ENCODE measurements around the gene FAAP100.

Gene FAAP100

DNA sequence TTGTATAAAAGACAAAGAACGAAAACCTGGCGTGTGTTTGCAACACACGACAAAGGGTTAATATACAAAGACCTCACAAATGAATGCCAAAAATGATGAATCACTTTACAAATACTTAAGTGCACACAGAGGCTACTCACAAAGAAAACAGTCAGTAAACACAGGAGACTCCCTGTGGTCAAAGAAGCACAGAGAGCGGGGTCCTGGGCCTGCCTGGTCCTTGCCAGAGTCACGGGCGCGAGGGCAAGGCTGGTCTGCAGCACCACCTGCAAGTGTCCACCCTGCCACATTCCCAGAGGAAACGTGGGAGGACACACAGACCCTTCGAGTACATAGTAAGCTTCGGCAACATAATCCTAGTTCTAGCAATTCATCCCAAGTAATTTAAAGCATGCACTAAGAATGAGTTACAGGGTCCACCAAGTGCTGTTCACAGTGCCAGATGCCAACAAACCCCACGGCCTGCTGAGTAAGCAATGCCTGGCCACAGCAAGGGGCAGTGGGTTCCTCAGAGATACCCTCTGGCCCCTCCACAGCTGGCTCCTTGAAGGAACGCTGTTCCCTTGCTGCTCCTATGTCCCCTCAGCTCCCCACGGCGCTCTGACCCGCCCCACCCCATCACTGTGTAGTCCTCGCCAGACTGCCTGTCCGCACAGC is 24.6 kb upstream of the FAAP100 start:
- DNase-seq = peak in 1 of 3 experiments; percentile 49

DNA sequence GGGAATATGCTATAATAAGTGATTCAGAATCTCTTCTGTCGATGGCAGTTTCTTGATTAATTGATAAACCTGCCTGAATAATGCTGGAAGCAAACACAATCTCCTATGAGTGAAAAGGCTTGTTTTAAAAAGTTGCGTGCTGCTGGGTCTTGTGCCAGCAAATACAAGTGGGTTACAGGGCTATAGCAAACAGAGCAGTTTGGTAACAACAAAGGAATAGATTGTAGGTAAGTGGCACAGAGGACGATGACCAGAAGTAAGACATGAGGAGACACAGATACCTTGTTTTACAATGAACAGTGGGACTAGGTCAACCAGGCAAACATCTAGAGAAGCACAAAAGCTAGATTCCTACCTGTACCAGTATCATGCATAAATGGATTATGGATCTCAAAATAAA is 23.7 kb upstream of the FAAP100 start:
- no peak for DNase-seq

DNA sequence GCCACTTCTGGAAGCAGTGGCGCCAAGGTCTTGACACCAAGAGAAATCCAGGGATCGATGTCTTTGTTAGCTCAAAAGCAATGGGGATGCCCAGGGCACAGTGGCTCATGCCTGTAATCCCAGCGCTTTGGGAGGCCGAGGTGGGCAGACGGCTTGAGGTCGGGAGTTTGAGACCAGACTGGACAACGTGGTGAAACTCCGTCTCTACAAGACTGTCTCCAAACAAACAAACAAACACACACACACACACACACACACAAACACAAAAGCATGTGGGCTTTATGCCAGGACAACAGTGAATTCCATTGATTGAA is 22.4 kb upstream of the FAAP100 start:
- DNase-seq = no peak

DNA sequence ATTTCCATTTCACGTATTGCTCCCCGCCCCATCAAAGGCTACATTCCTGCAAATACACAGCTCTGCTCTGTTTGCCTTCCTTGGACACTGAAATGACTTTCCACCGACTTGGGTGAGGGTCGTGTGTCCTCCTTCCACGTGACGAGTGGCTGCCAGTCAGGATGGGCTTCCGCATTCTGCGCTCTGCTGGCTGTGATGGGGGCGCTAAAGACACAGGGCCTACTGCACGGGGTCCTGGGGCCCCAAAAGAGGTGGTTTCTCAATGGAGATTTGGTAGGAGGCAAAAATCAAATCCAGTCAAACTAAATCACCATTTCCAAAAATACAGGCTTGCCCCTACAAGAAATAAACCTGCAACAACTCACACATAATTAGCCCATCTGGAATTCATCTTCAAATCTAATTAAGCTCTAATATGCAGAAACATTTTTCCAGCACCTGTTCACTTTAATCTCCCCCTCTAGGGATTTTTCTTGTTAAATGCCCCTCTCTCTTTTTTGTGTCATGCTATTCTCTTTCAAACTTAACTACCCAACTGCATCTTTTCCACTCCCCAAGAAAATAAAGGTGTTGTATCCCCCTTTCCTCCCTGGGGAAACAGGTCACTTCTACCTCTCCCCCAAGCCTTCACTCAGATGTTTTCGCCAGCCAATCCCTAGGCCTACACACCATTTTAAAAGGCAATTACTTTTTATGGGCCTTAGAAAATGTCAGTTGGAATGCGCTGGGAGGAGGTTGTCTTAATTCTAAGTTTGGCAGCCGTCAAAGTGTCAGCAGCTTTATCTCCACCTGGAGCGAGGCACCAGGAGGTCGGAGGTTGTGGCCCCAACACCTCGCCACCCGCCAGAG is 21.9 kb upstream of the FAAP100 start:
- DNase-seq = no peak

DNA sequence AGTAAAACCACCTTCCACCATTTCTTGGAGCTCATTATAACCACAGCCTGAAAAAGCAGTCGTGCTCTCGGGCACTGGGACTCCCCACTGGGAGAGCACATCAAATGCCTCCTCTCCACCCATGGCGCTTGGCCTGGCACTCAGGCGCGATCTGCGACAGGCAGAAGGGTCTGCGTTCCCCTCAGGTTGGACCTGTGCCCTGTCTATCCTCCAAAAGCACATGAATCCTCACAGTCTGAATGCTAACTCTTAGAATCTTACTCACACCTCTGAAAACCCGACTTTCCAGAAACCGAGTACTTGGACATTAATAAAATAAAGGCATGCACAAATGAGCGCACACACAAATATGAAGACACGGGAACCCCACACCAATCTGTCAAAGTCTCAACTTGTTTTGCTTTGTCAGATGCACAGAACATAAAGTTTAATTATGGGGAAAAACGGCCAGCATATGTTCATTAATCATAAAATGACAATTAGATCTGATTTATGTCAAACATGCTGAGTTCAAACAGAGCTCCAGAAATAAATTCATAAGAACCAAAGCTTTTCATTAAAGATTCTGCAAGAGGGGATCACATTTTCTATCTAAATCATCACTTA is 20.5 kb upstream of the FAAP100 start:
- peak in 2 of 3 experiments; percentile 10 to 71 for DNase-seq

DNA sequence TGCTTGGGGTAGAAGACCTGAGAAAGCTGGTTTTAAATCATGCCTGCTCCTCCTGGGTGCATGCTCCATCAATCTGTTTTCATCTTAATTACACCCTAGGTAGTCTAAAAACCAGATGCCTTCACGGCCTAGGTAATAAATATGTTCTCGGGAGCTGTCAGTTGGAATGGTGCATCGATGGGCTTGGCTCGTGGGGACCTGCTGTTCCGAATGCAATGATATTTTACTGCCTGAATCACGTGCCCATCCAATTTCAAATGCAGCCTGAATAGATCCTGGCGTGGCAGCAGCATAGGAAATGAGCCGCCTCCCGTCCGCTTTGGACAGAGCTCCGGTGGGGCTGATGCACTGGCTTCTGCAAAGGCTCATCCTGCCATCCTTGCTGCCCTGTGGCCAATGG is 18.8 kb upstream of the FAAP100 start:
- DNase-seq = no peak

DNA sequence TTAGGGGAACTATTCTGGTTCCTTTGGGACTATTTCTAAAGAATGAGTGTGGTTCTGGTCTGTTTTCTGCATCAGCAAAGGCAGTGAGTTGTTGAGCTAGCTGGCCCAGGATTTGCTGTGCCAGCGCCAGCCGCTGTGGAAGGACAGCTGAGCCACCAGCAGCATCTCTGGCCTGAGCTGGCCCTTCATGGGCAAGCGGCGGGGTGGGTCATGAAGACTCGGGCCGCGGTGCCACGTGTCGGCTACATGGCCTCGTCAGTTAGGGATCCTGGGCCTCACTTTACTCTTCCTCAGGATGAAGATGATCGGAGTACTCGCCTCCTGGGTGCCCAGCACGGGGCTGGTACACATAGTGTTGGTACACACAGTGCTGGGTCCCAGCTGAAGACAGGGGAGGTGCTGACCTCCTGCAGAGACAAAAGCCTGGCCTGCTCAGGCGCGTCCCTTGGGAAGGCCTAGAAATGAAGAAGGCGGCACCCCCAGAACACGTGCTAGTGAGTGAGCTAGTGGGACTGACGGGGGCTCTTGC is 17.9 kb upstream of the FAAP100 start:
- no peak for DNase-seq

DNA sequence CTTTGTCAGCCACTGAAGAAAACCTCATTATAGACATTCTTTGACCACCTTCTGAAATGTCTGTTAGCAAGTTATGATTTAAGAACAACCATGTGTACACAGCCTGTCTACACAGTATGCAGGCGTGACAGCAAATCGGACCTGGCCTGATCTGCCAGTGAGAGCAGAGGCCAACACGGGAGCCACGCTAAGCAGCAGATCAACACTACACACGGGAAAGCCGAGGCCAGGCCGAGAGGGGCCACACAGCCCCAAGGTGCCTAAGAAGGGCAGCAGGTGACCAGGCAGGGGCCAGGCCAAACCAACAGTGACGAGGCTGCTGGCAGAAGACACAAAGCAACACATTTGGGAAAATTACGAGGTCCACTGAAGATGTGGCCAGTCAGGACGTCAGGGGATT is 16.3 kb upstream of the FAAP100 start:
- no peak for DNase-seq

DNA sequence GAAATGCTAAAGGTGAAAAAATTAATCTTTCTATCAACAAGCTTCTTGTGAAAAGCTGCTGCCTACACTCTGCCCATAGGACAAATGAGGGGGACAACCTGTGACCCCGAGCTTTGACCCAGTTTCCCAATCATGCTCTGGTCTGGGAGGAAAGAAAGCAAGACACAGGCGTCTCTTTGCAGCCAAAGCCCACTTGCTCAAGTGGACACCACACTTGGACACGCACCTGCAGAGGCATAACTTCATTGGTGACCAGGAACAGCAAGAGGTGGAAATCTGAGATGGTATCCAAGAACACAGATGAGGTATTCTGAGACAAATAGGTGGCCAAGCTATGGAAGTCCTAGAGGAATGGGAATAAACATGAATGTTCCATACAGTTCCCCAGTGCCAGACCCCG is 15.0 kb upstream of the FAAP100 start:
- DNase-seq = no peak

DNA sequence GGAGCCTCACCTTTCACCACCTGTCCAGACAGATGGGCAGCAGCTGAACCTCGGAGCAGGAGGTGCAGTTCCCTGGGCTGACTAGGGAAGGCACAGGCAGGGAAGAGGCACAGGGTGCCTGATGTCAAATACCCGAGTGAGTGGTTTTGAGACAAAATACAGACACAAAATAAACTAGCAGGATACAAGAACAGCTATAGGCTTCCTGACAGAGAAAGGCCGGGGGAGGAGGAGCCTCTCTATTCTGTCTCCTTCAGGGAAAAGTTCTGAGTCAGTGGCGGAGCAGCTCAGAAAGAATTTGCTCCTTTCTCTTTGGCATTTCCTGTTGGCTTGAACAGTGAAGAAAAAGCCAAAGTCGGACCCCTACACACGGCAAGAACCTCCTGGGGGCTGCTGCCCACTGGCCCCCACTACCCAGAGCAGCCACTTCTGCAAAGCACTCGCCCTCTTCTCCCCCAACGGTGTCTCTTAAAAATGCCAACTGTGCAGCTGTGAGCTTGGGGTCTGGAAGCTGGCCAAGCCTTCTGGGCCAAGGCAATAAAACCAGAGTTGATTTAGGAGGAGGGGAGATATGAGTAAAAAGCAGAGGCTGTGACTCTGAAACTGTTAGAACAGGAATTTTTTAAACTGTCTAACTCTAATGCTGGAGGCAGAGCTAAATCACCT is 14.4 kb upstream of the FAAP100 start:
- DNase-seq = peak; percentile 36 to 75 (median 63)

DNA sequence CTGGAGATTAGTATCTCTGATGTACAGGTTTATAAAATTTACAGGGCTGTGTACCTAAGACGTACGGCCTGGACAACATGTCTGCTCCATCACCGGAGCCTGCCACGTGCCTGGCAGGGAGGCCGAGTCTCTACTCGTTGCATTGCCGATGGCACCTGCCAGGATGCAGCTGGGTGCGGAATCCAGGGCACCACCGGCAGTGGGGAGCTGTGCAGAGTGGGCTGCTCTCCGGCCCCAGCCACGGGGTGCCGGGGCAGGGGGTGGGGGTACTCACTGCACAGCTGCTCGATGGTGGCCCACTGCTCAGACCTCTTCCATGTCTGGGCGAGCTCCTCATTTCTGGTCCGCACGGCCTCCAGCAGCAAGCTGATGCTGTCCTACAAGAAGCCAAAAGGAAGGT is 13.1 kb upstream of the FAAP100 start:
- no peak for DNase-seq

DNA sequence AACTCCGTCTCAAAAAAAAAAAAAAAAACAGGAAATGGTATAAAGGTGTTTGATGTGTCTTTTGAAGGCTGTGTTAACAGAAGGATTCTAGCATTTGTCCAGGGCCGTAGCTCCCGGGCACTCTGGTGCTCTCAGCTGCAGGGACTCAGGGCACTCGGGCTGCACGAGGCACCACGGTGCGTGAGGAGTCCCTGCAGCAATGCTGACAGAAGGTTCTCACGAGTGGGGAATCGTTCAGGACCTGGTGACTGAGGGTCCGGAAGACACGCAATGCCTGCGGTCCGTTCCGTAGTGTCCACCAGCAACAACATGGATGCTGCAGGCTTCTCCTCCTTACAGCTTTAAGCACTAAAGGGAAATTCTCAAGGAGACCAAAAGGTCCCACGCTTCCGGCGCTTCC is 12.6 kb upstream of the FAAP100 start:
- DNase-seq = no peak

DNA sequence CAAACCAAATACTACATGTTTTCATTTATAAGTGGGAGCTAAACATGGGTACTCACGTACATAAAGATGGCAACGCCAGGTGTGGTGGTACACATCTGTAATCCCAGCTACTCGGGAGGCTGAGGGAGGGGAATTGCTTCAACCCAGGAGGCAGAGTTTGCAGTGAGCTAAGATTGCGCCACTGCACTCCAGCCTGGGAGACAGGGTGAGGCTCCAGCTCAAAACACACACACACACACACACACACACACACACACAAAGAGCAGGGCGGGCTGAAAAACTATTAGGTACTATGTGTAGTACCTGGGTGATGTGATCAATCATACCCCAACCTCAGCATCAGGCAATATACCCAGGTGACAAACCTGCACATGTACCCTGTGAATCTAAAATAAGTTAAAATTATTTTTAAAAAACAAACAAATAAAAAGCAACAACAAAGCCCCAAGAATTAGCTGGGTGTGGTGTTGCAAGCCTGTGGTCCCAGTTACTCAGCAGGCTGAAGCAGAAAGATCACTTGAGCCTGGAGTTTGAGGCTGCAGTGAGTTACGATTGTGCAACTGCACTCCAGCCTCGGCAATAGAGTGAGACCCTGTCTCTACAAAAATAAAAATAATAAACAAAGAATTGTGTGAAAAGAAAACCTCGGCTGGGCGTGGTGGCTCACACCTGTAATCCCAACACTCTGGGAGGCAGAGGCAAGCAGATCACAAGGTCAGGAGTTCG is 11.9 kb upstream of the FAAP100 start:
- no peak for DNase-seq

DNA sequence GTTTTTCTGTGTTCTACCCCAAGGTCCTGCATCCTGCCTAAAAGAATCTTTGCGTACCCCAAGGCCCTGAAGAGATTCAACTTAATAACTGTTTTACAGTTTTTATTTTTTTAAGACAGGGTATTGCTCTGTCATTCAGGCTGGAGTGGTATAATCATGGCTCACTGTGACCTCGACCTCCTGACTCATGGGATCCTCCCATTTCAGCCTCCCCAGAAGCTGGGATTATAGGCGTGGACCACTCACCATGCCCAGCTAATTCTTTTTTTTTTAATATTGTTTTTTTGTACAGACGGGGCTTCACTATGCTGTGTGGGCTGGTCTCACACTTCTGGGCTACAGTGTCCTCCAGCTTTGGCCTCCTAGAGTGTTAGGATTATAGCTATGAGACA is 9.3 kb upstream of the FAAP100 start:
- no peak for DNase-seq

DNA sequence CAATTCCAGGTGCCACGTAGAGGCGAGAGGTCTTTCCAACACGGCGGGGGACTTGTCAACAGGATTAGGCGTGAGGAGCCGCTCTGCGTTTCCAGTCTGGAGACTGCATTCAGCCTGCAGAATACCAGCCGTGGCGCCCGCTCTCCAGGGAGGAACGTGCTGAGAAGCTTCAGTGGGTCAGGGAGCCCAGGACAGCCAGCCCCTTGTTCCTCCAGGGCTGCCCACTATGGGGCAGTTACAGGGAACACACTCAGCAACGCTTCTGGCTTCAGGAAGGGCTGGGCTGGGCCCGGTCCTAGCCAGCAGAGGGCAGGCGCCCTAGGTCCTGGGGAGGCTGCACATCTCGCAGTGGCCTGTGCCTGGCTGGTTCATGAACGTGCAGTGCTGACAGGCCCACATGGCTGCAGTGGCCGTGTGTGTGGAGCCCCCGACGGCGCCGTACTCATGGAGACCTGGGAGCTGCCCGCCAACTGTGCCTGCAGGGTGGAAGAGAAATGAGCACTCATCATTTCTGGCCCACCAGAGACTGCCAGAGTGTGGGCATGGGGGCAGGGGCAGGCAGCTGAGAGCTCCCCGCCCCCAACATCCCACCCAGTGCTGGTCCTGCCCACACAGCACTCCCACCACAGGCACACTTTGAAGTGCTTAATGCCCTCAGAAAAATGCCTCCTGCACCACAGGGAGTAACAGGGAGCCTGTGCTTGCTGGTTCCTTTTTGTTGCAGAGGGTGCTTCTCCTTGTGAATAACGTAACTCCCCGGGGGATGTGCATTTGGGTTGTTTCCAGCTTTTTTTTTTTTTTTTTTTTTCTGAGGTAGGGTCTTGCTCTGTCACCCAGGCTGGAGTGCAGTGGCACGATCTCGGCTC is 7.0 kb upstream of the FAAP100 start:
- DNase-seq = no peak

DNA sequence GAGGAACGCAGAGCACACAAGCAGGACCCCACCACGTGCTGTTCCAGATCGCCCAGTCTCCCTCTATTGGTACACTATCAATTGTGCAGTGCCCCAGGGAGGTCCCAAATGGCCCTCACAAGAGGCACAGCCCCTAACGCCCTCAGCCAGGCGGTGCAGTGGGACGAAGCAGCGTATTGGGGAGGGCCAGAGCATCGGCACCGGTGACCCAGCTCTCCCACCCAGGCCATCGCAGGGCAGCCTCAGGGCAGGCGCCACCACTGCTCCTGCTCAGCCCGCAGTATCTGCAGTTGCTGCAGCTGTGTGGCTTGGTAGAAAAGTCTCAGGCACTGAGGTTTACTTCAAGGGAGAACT is 5.9 kb upstream of the FAAP100 start:
- DNase-seq = no peak

DNA sequence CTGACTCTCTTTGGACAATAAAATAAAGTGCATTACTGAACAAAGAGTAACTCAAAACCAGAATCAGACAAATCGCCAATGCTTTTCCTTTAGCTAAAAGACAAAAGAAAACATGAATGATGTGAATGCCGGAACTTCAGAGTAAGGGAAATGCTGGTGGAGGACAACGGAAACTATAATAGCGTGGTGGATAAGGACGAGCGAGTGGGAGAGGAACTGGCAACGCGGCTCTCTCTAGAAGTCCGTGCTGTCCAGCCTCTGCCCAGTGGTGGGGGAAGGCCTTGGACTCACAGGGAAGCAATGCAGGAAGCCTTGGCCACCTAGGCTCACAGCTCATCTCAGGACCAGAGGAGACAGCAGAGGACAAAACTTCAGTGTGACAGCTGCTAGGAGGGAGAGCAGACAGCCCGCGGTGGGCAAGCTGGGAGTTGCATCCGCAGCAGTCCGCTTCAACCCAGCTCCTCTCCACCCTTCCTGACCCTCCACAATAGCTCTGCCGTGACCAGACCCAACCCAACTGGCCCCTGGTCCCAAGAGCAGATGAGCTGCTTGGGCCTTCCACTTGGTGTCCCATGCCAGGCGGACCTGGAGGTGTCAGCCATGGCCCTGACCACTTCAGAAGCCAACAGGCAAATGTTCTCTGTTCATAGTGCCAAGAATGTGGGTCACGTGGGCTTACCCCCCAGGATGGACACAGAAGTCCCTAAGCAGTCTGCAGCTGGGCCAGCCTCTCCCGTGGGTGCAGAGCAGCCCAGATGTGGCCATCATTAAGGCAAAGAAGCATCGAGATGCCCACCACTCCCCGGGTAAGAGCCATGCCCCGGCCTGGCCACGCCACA is 5.3 kb upstream of the FAAP100 start:
- no peak for DNase-seq

DNA sequence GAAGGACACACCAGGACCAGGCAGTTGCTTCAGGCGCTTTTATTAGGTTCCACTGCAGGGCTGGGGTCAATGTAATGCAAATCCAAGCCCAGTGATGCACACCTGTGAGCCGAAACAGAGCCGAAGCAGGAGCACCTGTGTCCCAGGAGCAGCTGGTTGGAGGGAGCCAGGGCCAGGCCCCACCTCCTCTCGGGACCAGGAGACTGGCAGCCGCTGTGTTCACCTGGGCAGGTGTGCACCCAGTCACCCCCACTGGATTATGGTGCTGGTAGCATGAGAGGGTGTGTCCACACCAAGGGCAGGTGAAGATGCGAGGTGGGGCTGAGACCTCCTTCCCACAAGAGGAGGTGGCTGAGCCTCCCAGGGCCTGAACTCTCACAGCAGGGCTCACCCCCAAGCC is 4.7 kb upstream of the FAAP100 start:
- peak in 1 of 3 experiments; percentile 43 for DNase-seq

DNA sequence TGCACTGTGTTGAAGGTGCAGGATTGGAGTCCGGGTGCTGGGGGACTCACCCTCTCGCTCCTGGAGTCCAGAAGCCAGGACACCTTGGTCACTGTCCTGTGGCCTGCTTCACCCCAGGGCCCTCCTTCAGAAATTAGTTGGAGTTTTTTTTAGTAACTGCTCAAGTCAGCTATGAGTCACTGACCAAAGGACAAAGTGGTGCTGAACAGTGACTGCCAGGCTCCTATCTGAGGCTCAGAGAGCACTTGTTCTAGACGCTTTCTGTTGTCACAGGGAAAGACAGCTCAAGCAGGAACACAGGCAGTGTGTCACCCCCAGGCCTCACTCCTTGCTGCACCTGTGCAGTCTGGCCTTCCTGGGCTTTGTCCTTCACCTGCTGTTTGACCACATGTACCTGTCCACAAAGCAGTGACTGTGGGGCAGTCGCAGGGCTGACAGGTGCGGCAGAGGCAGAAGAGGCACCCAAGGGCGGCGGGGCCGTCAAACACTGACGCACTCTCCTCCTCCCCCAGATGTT is 4.1 kb upstream of the FAAP100 start:
- DNase-seq = peak in 2 of 3 experiments; percentile 13 to 19

DNA sequence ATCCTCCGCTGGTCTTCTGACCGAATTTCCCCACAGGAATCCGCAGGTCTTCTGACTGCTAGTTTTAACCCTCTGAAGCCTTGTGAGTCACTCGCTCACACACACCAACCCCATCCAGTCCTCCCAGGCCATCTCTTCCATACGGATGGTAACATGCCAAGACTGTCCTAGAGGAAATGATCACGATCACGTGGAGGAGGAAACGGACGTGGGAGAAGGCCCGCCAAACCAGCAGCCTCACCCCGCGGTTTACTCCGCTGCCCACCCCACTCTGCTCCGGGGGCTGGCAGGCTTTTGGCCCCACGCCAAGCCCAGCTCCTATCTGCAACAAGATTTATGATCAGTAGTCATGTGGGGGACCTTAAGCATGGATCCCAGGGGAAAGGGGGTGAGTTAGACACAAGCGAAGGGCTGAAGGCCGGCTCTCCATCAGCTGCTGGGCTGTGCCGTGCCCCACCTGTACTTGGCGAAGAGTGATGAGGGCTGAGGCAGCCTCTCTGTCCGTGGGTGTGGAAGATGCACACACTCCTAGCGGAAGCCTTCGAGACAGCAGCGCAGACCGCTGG is 1.5 kb upstream of the FAAP100 start:
- DNase-seq = peak; percentile 57 to 87 (median 73)

Measured in NCI-H1417 (cell line).